ENCODE measurements around the gene ESPNL.
"Not testable (repeated sequence)": the region's sequence is repeated elsewhere in the genome, so short reads cannot be mapped to it uniquely, and the experiment has no call there.

The ESPNL gene

DNA sequence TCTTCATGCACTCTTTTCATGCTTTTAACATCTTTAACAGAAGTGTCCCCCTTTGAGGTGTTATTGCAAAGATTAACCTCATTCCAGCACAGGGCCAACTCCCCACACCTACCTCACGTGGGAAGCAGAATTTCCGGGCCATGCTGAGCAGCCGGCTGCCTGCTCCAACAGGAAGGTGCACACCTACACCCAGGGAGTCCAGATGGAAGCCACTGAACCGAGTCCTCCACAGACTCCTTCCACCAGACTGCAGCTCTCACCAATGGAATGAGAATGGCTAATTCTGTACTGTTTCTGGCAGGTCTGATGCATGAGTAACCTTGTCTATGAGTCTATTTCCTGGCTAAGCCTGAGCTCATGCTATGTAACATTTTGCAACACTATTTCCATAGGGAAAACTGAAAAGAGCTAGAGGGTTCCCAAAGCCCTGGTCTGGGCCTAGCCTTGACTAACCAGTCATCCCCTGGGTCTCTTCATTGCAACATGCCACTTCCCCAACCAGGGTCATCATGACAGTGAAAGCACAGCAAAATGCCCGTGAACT lies 69.6 kb downstream of the ESPNL start:
- no peak for DNase-seq (ENCODE audit: low read depth in 2 of 2)

DNA sequence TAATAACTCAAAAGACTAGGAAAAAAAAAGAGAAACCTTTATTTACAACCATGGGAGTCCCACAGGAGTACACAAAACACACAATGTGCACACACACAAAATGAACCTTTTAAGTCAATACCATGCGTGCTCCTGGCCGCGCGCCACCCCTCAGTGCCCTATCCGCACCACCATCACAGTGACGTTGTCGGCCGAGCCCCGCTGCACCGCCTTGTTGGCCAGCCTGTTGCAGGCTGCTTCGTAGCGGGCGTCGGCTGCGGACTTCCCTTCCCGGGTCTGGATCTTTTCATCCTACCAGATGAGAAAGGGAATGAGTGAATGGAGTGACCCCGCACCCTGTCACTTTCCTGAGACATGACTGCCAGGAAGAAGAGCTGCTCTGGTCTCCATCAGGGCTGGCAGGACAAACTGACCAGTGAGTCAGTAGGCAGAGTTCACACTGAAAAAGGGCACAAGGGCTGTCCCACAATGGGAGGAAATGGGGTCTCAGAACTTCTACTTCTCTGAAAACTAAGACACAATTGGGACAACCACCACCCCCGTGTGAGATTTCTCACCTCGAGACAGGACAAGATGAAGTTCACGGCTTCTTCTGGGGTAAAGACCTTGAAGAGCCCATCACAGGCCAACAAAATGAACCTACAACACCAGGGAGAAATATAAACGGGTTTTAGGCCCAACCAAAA lies 70.4 kb downstream of the ESPNL start:
- no peak for DNase-seq (ENCODE audit: low read depth in 2 of 2)

DNA sequence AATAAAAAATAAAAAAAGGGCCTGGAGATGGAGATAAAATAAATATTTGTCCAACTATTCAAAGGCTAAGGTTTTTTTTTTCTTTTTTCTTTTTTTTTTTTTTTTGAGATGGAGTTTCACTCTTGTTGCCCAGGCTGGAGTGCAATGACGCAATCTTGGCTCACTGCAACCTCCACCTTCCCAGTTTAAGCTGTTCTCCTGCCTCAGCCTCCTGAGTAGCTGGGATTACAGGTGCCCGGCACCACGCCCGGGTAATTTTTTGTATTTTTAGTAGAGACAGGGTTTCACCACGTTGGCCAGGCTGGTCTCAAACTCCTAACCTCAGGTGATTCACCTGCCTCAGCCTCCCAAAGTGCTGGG lies 70.9 kb downstream of the ESPNL start:
- not testable (repeated sequence) for DNase-seq (ENCODE audit: low read depth in 2 of 2)

DNA sequence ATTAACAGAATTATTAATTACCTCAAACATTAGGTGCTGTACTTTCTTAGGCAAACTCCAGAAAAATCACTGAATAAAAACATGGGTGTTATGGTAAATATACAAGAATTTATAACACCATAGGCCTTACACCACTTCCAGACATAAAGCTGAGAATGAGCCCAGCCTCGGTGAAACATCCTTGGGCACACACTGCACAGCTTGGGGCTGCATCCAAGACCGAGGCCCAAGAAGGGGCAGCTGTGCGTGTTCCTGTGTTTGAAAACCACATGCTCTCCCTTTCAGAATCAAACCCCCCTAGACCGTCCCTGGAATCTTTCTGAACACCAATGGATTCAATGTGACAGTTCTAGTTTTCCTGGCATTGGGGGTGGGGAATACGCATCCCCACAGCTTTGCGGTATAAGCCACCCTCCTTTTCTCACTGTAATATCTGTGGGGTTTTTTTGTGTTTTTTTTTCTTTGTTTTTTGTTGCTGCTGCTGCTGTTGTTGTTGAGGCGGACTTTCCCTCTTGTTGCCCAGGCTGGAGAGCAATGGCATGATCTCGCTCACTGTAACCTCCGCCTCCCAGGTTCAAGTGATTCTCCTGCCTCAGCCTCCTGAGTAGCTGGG lies 71.5 kb downstream of the ESPNL start:
- DNase-seq (ENCODE audit: low read depth in 2 of 2), result no peak

DNA sequence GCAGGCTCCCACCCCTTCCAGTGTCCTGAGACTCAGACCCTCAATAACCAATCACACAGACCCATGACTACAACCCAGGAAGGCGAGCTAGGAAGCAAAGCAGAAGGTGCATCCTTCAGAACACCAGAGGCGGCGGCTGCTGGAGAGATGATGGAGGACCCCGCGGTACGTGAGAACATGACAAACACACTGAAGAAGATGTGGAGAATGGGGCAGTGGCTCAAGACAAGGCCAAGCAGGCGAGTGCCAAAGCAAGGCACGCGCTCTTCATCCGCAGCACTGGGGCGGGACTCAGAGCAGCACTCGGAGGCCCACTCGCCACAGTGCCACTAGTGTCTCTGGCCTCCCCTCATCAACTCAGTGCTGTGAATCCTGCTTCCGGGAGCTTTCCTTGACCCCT lies 72.3 kb downstream of the ESPNL start:
- no peak for DNase-seq (ENCODE audit: low read depth in 2 of 2)

DNA sequence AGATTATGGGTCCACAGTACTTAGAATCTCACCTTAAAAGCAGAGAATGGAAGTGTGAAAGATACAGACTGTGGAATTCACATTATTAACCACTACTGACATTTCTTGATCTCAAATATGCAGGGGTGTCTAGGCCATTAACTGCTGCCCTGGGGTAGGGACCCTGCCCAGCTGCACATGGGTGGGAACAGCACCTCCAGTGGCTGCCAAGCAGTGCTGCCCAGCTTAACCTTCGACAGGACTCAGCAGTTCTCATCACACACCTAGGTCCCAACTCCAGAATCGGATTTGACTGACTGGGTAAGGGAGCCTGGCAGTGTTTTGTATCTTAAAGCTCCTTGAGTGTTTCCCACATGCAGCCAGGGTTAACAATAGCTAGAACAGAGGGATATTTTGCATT lies 73.6 kb downstream of the ESPNL start:
- DNase-seq (ENCODE audit: low read depth in 2 of 2), result no peak

DNA sequence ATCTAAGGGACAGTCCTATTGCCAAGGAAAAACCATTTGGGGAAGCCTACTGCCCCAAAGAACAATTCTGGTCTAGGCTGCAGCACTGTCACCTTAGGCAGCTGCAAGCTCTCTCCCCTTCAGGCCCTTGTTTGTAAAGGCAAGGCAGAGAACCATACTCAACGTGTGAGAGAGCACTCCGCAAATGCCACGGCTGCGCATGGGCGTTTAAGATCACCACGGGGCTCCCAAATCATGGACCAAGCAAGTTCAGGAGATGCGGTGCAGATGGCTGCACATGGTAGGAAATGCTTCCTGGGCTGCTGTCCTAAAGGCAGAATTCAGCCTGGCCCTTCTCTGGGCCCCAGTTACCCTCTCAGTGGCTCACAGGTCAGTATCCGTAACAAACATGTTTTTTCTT lies 74.2 kb downstream of the ESPNL start:
- DNase-seq (ENCODE audit: low read depth in 2 of 2), result no peak

DNA sequence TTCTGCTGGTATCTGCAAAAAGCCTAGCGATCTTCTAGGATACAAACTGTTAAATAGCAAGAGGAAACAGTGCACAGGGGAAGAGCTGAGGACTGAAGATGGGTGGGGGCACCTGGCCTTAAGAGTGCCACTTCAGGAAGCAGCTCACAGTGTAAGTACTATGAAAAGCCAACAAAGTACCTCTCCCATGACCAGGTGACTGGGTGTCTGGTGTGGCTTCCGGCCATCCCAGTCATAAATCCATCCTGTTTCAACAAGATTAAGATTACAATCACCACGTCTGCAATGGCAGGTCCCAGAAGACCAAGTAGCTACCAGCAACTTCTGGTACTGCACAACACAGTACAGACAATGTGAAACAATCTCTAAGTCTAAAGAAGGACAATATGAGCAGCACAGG lies 74.6 kb downstream of the ESPNL start:
- DNase-seq (ENCODE audit: low read depth in 2 of 2), result no peak

DNA sequence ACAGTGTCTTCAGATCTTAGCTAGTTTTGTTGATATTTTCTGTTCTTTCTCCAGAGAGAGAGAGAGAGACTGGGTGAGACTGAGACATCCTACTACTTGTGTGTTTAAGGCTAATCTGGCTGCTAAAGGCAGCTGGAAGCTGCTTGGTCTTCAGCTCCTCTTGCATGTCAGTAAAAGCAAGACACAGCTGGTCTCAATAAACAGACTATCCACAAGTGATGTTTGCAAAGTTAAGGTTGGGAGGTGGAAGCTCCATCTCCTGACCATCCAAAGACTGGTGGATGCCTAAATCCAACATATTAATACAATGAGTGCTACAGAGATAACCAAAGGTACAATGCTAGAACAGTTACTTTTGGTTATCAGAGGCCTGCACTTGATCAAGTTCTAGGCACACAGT lies 76.5 kb downstream of the ESPNL start:
- DNase-seq (ENCODE audit: low read depth in 2 of 2), result no peak

DNA sequence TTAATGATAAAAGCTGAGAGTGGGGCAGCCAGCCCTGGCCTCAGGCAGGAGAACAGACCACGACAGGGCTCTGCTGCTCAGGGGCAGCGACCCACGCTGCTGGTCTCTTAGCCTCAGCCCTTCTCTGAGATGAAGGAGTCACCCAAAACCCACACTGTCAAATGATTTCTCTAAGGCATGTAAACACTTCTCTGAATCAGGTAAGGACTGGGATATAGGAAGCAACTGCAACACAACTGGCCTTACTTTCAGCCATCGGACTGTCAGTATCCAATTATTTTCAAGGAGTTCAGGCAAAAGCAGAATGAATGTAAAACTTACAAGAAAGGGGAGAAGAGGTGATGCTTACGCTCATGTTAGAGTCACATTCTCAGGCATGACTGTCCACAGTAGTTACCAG lies 80.4 kb downstream of the ESPNL start:
- DNase-seq (ENCODE audit: low read depth in 2 of 2), result no peak

DNA sequence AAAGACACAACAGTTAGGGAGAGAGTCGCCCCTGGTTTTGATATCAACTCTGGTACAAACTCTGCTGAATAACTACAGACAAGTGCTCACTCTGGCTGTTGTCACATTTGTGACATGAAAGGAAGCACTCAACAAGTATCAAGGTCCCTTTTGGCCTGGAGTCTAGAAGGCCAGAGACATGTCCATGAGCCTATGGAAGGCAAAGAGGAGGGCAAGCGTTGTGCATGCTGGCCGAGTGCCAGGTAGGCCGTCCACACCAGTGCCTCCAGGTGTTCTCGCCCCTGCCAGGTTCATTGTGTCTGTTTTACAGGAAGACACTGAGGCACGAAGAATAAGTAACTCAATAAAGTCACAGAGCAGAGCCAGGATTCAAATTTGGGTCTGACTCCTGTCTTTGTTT lies 82.2 kb downstream of the ESPNL start:
- no peak for DNase-seq (ENCODE audit: low read depth in 2 of 2)

All from activated CD4-positive, alpha-beta T cell treated with anti-CD3 and anti-CD28 coated beads for 24 hours (primary cell).